ES-I3 (cell line): ENCODE data around the gene TMEM51.
"Not testable (repeated sequence)": the region's sequence is repeated elsewhere in the genome, so short reads cannot be mapped to it uniquely, and the experiment has no call there.

Source experiments
- H3K36me3 ChIP-seq: 2 replicates; pipeline ENCODE4 v1.6.1; 2013; ENCODE audit warnings: mild to moderate bottlenecking, low read length, control low read depth, moderate library complexity; ENCODE audit not compliant: insufficient read depth
- H3K4me1 ChIP-seq: 2 replicates; pipeline ENCODE4 v1.6.1; 2013; ENCODE audit warnings: mild to moderate bottlenecking, control low read depth, low read length; ENCODE audit not compliant: insufficient read depth
- H3K9ac ChIP-seq: 2 replicates; pipeline ENCODE4 v1.6.1; 2013; ENCODE audit warnings: low read depth, mild to moderate bottlenecking, low read length, moderate library complexity
- H3K9me3 ChIP-seq: 2 replicates; pipeline ENCODE4 v1.6.1; 2013; ENCODE audit warnings: mild to moderate bottlenecking, low read length, moderate library complexity; ENCODE audit not compliant: control insufficient read depth, insufficient read depth

TMEM51 gene

DNA sequence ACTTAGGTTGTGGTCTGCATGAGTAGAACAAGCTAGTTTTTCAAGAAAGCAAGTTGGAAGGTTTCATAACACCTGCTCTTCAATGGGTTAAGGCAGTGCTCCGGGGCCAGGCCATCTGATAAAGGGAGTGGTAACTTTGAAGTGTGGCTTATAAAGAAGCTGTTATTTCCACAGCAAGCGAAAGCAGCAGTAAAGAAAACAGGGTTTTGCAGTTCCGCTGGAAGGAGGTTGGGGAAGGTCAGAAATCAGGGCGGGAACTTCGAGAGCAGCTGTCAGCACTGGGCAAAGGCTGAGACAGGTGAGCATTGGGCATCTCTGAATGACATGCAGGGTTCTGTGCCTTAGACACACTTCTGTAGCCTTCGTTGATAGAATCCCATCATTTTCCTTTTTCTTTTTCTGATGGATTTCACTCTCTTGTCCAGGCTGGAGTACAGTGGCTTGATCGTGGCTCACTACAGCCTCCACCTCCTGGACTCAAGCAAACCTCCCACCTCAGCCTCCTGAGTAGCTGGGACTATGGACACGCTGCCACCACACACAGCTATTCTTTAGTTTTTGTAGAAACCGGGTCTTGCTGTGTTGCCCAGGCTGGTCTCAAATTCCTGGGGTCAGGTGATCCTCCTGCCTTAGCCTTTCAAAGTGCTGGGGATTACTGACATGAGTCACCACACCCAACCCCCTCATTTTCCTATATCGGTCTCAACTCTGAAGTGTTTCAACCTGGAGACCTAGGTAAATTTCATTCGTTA, 20.5 kb downstream of the TMEM51 start:
- no peak overlapping the region for H3K9ac ChIP-seq
- H3K9me3 ChIP-seq, result no peaks in the 10 kb centered on the region
- H3K36me3 ChIP-seq, result no peaks in the 10 kb centered on the region
- peaks cover 12% of the 10 kb centered on the region; the same call in 1 of the 2 replicates for H3K4me1 ChIP-seq

- no peaks in the 10 kb centered on the region for H3K9me3 ChIP-seq
- H3K9ac ChIP-seq, result no peak overlapping the region
- H3K4me1 ChIP-seq, result peaks cover 13% of the 10 kb centered on the region; the same call in 1 of the 2 replicates
- no peaks in the 10 kb centered on the region for H3K36me3 ChIP-seq
Measured at GRCh38 chr1:15174615-15174983, 21.1 kb downstream of the TMEM51 start.

- peaks cover 13% of the 10 kb centered on the region; the same call in 1 of the 2 replicates for H3K4me1 ChIP-seq
- H3K9me3 ChIP-seq, H3K36me3 ChIP-seq, H3K9ac ChIP-seq: not testable (repeated sequence)
Measured at GRCh38 chr1:15175324-15176094, 22.0 kb downstream of the TMEM51 start.

DNA sequence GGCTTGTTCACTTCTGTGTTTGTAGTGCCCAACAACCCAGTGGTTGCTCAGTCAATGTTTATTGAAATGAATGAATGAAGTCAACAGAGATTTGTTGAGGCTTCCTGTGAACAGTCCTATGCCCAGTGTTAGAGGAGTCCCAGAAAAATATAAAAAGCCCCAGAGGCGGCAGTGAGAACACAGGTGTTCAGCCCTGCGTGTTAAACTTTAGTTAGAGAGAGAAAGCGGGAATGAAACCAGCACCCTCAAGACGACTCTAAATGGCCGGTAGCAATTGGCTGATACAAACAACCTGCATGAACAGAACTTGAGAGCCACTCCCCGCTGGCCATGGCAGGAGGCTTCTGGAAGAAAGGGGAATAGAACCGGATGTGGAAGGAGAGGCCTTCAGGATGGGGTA, 22.6 kb downstream of the TMEM51 start:
- Histone ChIP-seq H3K9me3 (no peaks in the 10 kb centered on the region), H3K9ac (no peak overlapping the region), H3K4me1 (peaks cover 13% of the 10 kb centered on the region; the same call in 1 of the 2 replicates), H3K36me3 (no peaks in the 10 kb centered on the region)

- no peak overlapping the region for H3K9ac ChIP-seq
- peaks cover 8% of the 10 kb centered on the region; the same call in 1 of the 2 replicates for H3K4me1 ChIP-seq
- no peaks in the 10 kb centered on the region for H3K36me3 ChIP-seq
- no peaks in the 10 kb centered on the region for H3K9me3 ChIP-seq
Measured at GRCh38 chr1:15176898-15177665, 23.5 kb downstream of the TMEM51 start.

DNA sequence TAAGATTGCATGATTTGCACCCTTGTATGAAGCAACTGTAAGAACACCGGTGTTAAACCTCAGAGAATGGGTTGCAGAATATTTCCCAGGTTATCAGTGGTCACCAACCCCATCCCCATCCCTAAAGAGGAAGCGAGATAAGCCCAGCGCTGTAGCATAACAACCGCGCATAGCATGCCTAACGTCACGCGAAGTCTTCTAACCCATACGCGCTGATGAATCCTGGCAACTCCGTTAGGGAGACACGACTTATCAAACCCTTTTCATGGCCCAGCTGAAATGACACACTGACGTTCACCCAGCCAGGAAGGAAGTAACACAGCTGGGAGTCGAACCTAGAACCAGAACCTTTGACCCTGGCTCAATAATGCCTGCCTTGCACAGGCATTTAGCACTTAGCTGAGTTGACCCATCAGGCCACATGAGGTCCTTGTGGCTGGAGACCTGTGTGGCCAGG, 24.2 kb downstream of the TMEM51 start:
- no peaks in the 10 kb centered on the region for H3K36me3 ChIP-seq
- no peaks in the 10 kb centered on the region for H3K9me3 ChIP-seq
- H3K9ac ChIP-seq, result no peak overlapping the region
- H3K4me1 ChIP-seq, result peaks cover 8% of the 10 kb centered on the region; the same call in 1 of the 2 replicates

- peaks cover 8% of the 10 kb centered on the region; the same call in 1 of the 2 replicates for H3K4me1 ChIP-seq
- no peaks in the 10 kb centered on the region for H3K36me3 ChIP-seq
- no peak overlapping the region for H3K9ac ChIP-seq
- H3K9me3 ChIP-seq, result no peaks in the 10 kb centered on the region
Measured at GRCh38 chr1:15178571-15179484, 25.3 kb downstream of the TMEM51 start.

DNA sequence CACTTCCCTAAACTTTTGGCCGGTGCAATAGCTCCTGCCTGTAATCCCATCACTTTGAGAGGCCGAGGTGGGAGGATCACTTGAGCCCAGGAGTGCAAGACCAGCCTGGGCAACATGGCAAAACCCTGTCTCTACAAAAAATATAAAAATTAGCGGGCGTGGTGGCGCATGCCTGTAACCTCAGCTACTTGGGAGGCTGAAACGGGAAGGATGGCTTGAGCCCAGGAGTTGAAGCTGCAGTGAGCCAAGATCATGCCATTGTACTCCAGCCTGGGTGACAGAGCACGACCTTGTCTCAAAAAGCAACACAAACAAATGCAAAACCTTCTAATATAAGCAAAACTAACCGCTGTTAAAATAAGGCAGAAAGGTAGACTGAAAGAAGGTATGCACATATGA, 25.9 kb downstream of the TMEM51 start:
- Histone ChIP-seq H3K9me3 (no peaks in the 10 kb centered on the region), H3K36me3 (no peaks in the 10 kb centered on the region), H3K4me1 (peaks cover 8% of the 10 kb centered on the region; the same call in 1 of the 2 replicates), H3K9ac (no peak overlapping the region)

DNA sequence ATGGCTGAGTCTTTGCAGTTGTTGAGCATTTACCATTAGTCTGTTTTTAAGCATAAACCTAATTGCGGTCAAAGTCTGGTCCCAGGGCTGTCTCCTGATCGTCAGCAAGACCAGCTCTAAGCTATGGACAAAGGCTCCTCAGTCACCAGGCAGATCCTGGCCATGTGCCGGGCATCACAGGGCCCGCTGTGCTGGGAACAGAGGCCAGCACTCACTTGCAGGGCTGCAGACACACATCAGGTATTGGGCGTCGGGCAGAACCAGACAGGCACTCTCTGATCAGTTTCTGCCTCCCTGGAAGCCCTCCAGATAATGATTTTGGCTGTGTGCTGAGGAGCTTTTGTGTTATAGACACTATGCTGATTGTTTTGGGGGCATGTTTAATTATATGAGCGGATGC, 26.6 kb downstream of the TMEM51 start:
- no peak overlapping the region for H3K9ac ChIP-seq
- no peaks in the 10 kb centered on the region for H3K9me3 ChIP-seq
- peaks cover 8% of the 10 kb centered on the region; the same call in 1 of the 2 replicates for H3K4me1 ChIP-seq
- no peaks in the 10 kb centered on the region for H3K36me3 ChIP-seq

DNA sequence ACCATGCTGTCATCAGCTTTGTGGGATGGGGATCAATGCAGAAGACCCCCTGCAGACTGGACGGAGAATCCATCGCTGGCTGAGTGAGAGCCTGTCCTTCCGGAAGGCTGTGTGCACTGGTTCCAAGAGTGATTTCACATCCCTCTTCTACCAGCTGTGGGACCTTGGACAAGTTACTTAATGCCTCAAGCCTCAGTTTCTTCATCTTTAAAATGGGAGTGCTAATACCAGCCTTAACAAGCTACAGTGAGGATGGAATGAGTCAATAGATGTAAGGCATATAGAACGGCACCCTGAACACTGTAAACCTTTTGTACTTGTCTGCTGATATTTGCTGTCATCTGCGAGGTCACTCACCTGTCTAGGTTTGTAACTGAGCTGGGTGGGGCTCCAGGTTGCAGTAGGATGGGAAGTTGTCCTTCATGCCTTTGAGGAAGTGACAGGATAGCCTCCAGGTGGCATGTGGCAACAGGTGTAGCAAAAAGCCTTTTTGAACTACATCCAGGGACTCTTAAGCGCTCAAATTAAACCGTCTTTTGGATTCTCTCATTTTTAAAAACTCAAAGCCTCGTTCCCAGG, 27.5 kb downstream of the TMEM51 start:
- Histone ChIP-seq H3K36me3 (no peaks in the 10 kb centered on the region), H3K4me1 (peaks cover 8% of the 10 kb centered on the region; the same call in 1 of the 2 replicates), H3K9ac (no peak overlapping the region), H3K9me3 (no peaks in the 10 kb centered on the region)

GRCh38 chr1:15181564-15181963, 28.0 kb downstream of the TMEM51 start:
- Histone ChIP-seq H3K36me3 (no peaks in the 10 kb centered on the region), H3K9me3 (no peaks in the 10 kb centered on the region), H3K9ac (no peak overlapping the region), H3K4me1 (peaks cover 14% of the 10 kb centered on the region)

DNA sequence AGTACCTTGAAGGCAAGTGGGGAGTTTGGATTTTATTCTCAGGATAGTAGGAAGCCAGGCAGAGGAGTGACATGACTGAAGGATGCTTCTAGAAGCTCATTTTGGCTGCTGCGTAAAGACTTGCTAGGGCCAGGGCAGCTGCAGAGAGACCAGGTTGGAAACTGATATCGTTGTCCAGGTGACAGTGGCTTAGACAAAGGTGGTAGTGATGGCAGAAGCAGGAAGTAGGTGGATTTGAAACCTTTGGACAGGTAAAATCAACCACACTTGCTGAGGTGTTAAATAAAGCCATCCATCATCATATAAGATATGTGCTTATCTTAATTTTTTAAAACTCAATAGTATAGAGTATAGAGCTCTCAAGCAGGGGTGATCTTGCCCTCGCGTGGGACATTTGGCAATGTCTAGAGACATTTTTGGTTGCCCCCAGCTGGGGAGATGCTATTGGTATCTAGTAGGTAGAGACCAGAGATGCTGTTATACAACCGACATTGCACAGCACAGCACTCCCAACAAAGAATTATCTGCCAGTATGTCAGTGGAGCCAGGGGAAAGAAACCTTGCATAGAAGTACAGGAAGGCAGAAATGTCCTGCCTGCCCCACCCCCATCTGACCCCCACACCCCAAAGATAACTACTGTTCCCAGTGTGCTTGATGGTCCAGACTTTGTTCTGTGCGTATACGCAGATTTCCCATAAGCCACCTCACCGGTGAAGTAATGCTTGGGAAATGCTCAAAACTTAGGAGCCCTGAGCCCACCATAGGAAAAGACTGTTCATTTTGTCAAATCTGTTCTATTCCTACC, 31.1 kb downstream of the TMEM51 start:
- Histone ChIP-seq H3K9ac (no peak overlapping the region), H3K9me3 (no peaks in the 10 kb centered on the region), H3K36me3 (no peaks in the 10 kb centered on the region), H3K4me1 (peaks cover 32% of the 10 kb centered on the region)

DNA sequence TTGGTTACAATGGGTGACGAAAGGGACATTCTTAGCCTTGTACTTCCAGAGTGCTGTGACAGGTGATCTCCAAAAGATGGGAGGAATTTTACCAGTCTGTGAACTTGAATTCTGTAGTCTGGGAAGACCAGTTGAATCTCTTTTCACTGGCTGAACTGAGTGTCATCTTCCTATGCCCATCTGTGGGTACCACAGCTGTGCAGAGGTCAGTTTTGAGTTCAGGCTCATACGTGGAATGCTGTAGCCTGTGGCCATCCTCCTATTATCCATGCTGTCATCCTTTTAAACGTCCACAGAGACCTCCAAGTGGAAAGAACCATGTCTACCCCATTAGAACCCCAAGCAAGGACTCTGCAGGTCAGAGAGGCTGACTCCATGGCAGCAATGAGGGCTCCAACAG, 32.1 kb downstream of the TMEM51 start:
- Histone ChIP-seq H3K9me3 (no peaks in the 10 kb centered on the region), H3K9ac (no peak overlapping the region), H3K4me1 (peaks cover 35% of the 10 kb centered on the region), H3K36me3 (no peaks in the 10 kb centered on the region)
